HepG2 (cell line): ENCODE results near the gene FUBP3. TPM values are rescaled to one million over a fixed set of nuclear protein-coding genes. Genes with fewer than 3 reads are reported as not detected.

ENCODE experiments used
- BHLHE40 ChIP-seq: IDR thresholded peaks from 2 replicates; pipeline ENCODE4 v1.6.1; 2011; ENCODE audit warnings: low read length, improper control_type of control experiment
- KLF6 ChIP-seq: IDR thresholded peaks from 2 replicates; pipeline ENCODE4 v1.8.0; 2016; ENCODE audit warnings: missing biosample characterization, missing genetic modification reagents
- RAD51 ChIP-seq: fragments of 450-650 bp; IDR thresholded peaks from 2 replicates; pipeline ENCODE4 v1.6.1; 2016; ENCODE audit warnings: borderline replicate concordance
- REPIN1 ChIP-seq: sonication (generic); formaldehyde crosslinking; IDR thresholded peaks from 2 replicates; pipeline ENCODE4 v1.8.0; 2022; ENCODE audit warnings: missing genetic modification reagents, low read depth, mild to moderate bottlenecking, borderline replicate concordance
- SALL2 ChIP-seq: sonication (generic); formaldehyde crosslinking; IDR thresholded peaks from 2 replicates; pipeline ENCODE4 v1.8.1; 2023; ENCODE audit warnings: mild to moderate bottlenecking, missing genetic modification reagents, inconsistent platforms
- SIN3A ChIP-seq: IDR thresholded peaks from 2 replicates; pipeline ENCODE4 v1.6.1; 2011; ENCODE audit warnings: low read depth, mild to moderate bottlenecking, control low read depth, low read length, borderline replicate concordance
- TCF7L2 ChIP-seq: IDR thresholded peaks from 2 replicates; pipeline ENCODE4 v1.6.1; 2011; ENCODE audit warnings: mild to moderate bottlenecking, low read depth, low read length, moderate library complexity
- THYN1 ChIP-seq: sonication (generic); formaldehyde crosslinking; IDR thresholded peaks from 2 replicates; pipeline ENCODE4 v1.8.1; 2023; ENCODE audit warnings: low read depth, mild to moderate bottlenecking, moderate library complexity, missing genetic modification reagents, borderline replicate concordance
- ZBTB14 ChIP-seq: sonication (generic); formaldehyde crosslinking; IDR thresholded peaks from 2 replicates; pipeline ENCODE4 v1.4.0; 2020; ENCODE audit warnings: missing genetic modification reagents
- ZNF225 ChIP-seq: sonication (generic); formaldehyde crosslinking; IDR thresholded peaks from 2 replicates; pipeline ENCODE4 v1.4.0; 2020; ENCODE audit warnings: mild to moderate bottlenecking, missing genetic modification reagents
- ZNF318 ChIP-seq: sonication (generic); formaldehyde crosslinking; IDR thresholded peaks from 2 replicates; pipeline ENCODE4 v1.4.0; 2020; ENCODE audit warnings: mild to moderate bottlenecking, missing genetic modification reagents
- ZNF484 ChIP-seq: sonication (generic); formaldehyde crosslinking; IDR thresholded peaks from 2 replicates; pipeline ENCODE4 v1.5.1; 2020; ENCODE audit warnings: mild to moderate bottlenecking, low read depth, missing genetic modification reagents, borderline replicate concordance
- ZNF572 ChIP-seq: sonication (generic); formaldehyde crosslinking; IDR thresholded peaks from 2 replicates; pipeline ENCODE4 v1.5.1; 2020; ENCODE audit warnings: mild to moderate bottlenecking, missing genetic modification reagents
- ZNF766 ChIP-seq: sonication (generic); formaldehyde crosslinking; IDR thresholded peaks from 2 replicates; pipeline ENCODE4 v1.5.0; 2020; ENCODE audit warnings: missing genetic modification reagents, borderline replicate concordance
- polyA plus RNA-seq, 8 experiments: library from polyadenylated mRNA; depleted of rRNA in 3 of 8; stranded (reverse) in 7 of 8; unstranded in 1 of 8; fragments of >200 nt; fragmentation: Illumina TruSeq in 4 of 8; extraction: Trizol in 4 of 8; gene quantifications; 2 replicates each; pipeline versions ENCODE4 v1.2.1 to v1.2.3, GENCODE V29; 2011 to 2016; ENCODE audit warnings: low read depth in 4 of 8, missing spikeins in 1 of 8, mixed read lengths in 1 of 8; ENCODE audit not compliant: insufficient read depth in 1 of 8
- total RNA-seq, 5 experiments: library from RNA; depleted of rRNA; stranded (reverse); fragments of >200 nt; fragmentation: Illumina TruSeq; extraction: Trizol; gene quantifications; 2 replicates each; pipeline ENCODE4 v1.2.3, GENCODE V29; 2016; ENCODE audit warnings: low read depth in 1 of 5
- TF ChIP-seq, protein P1 (sequence below): IDR thresholded peaks from 2 replicates; pipeline ENCODE4 v1.6.1; 2016; ENCODE audit warnings: missing biosample characterization, missing genetic modification reagents, low read depth
- TF ChIP-seq, protein P2 (sequence below): sonication (generic); formaldehyde crosslinking; IDR thresholded peaks from 2 replicates; pipeline ENCODE4 v1.5.1; 2020; ENCODE audit warnings: mild to moderate bottlenecking, moderate library complexity, missing genetic modification reagents

FUBP3 gene
- total and polyA plus RNA-seq, 2 of the 13 experiments (the other 11 are each of a cell fraction or from before 2014, with no cell fraction given), result 28.7 to 40.0 TPM

DNA sequence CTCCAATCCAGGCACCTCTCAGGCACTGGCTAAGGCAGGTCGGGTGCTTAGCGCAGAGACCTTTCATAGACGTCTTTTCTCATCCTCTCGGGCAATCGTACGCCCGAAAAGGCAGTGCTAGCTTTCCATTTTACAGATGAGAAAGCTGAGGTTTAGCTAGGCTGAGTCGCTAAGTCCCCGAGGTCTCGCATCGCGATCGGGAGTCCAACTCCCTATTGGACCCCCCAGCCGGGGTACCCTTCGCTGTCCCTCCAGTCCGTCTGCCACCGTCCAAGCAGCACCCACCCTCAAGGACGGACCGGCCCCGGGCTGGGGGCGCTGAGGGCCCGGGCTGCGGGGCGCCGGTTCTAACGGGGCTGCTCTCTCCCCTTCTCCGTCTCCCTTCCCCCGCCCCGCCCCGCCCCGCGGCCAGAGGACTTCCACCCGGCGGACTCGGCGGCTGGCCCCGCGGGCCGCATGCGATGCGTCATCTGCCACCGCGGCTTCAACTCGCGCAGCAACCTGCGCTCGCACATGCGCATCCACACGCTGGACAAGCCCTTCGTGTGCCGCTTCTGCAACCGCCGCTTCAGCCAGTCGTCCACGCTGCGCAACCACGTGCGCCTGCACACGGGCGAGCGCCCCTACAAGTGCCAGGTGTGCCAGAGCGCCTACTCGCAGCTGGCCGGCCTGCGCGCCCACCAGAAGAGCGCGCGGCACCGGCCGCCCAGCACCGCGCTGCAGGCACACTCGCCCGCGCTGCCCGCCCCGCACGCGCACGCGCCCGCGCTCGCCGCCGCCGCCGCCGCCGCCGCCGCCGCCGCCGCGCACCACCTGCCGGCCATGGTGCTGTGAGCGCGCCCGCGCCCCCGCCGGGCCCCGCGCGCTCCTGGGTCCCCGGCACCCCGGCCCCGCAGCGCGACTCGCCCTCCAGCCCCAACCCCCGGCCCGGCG is 101.7 kb downstream of the FUBP3 start (continued):
- TF ChIP-seq RAD51, result no peak
- TF ChIP-seq ZNF572 (CRISPR knock-in tag), result no peak
- TF ChIP-seq BHLHE40, result peak; percentile 63
- TF ChIP-seq, protein P1, sequence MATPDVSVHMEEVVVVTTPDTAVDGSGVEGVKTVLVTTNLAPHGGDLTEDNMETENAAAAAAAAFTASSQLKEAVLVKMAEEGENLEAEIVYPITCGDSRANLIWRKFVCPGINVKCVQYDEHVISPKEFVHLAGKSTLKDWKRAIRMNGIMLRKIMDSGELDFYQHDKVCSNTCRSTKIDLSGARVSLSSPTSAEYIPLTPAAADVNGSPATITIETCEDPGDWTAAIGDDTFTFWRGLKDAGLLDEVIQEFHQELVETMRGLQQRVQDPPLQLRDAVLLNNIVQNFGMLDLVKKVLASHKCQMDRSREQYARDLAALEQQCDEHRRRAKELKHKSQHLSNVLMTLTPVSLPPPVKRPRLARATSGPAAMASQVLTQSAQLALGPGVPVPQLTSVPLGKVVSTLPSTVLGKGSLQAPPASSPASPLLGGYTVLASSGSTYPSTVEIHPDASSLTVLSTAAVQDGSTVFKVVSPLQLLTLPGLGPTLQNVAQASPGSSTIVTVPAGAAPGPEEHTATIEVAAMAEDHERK, result no peak
- TF ChIP-seq ZNF225, result no peak
- peak; percentile 60; the same call in 1 of the 2 replicates for TF ChIP-seq ZNF318 (CRISPR knock-in tag)
- peak; percentile 83 for TF ChIP-seq ZNF766 (CRISPR knock-in tag)
- TF ChIP-seq ZBTB14 (CRISPR knock-in tag), result peak; percentile 93
- TF ChIP-seq KLF6 (CRISPR knock-in tag), result peak; percentile 84; the same call in 1 of the 2 replicates
- TF ChIP-seq, protein P2, sequence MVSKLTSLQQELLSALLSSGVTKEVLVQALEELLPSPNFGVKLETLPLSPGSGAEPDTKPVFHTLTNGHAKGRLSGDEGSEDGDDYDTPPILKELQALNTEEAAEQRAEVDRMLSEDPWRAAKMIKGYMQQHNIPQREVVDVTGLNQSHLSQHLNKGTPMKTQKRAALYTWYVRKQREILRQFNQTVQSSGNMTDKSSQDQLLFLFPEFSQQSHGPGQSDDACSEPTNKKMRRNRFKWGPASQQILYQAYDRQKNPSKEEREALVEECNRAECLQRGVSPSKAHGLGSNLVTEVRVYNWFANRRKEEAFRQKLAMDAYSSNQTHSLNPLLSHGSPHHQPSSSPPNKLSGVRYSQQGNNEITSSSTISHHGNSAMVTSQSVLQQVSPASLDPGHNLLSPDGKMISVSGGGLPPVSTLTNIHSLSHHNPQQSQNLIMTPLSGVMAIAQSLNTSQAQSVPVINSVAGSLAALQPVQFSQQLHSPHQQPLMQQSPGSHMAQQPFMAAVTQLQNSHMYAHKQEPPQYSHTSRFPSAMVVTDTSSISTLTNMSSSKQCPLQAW (CRISPR knock-in tag), result no peak
- TF ChIP-seq THYN1 (CRISPR knock-in tag), result no peak
- 0 out of 2 replicates have a peak, but pooled peaks have one; percentile 69 for TF ChIP-seq ZNF484 (CRISPR knock-in tag)
- TF ChIP-seq REPIN1 (CRISPR knock-in tag), result peak; percentile 83
- TF ChIP-seq SIN3A, result no peak
- TF ChIP-seq SALL2, result peak; percentile 90
- TF ChIP-seq TCF7L2, result no peak
